ACC112 (cell line): Measurements from ENCODE around the gene FTO.
A peak's percentile ranks its signal among the peaks of the same experiment; 100 is the strongest.

ENCODE experiments used
- H2AFZ ChIP-seq: fragments of 200-600 bp; sonication (generic); one replicate; pipeline ENCODE4 v1.6.0; 2017; ENCODE audit warnings: antibody characterized with exemption, low read length; ENCODE audit not compliant: unreplicated experiment
- H3K27ac ChIP-seq: fragments of 200-600 bp; sonication (generic); 2 replicates; pipeline ENCODE4 v1.5.1; 2014; ENCODE audit warnings: low read depth, mild to moderate bottlenecking, antibody characterized with exemption, low read length, moderate library complexity
- H3K27me3 ChIP-seq: fragments of 200-600 bp; sonication (generic); 2 replicates; pipeline ENCODE4 v1.6.1; 2014; ENCODE audit warnings: mild to moderate bottlenecking, antibody characterized with exemption, low read length, moderate library complexity, mixed read lengths; ENCODE audit not compliant: insufficient read depth
- H3K36me3 ChIP-seq: fragments of 200-600 bp; sonication (generic); 2 replicates; pipeline ENCODE4 v1.6.1; 2016; ENCODE audit warnings: mild to moderate bottlenecking, antibody characterized with exemption, low read length, moderate library complexity, mixed read lengths; ENCODE audit not compliant: insufficient read depth
- H3K4me1 ChIP-seq: fragments of 200-600 bp; sonication (generic); one replicate; pipeline ENCODE4 v1.6.1; 2016; ENCODE audit warnings: low read length, mixed read lengths; ENCODE audit not compliant: insufficient read depth, unreplicated experiment, control insufficient read depth
- H3K4me3 ChIP-seq: fragments of 200-600 bp; sonication (generic); 2 replicates; pipeline ENCODE4 v1.5.1; 2014; ENCODE audit warnings: mild to moderate bottlenecking, low read depth, low read length
- H3K79me2 ChIP-seq: fragments of 200-600 bp; sonication (generic); one replicate; pipeline ENCODE4 v1.6.0; 2016; ENCODE audit warnings: low read length; ENCODE audit not compliant: control insufficient read depth, unreplicated experiment, insufficient read depth

The FTO gene

GRCh38 chr16:53980675-53981074, 276.7 kb downstream of the FTO start:
- Histone ChIP-seq H3K36me3 (no peaks in the 10 kb centered on the region), H3K27ac (no peak overlapping the region), H3K4me1 (peaks cover 8% of the 10 kb centered on the region), H2AFZ (no peak overlapping the region), H3K79me2 (no peaks in the 10 kb centered on the region), H3K4me3 (no peak overlapping the region), H3K27me3 (no peaks in the 10 kb centered on the region)

DNA sequence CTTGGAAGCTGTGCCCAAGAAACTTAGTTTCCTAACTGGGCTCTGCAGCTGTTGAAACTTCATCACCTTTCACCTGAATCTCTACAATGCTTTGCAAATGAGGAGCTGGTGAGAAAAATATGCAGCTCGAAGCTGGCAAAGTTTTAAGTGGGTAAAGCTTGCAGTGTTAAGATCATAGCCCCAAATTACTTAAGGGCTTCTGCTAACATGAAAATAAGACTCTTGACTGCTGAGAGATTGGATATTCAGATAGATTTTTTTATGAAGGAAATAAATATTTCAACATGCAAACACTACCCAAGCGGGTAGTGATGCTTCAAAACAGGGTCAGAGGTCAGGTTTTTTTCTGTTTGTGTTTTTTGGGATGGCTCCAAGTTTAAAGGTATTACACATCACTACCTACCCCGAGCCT, 278.7 kb downstream of the FTO start:
- Histone ChIP-seq H3K79me2 (no peaks in the 10 kb centered on the region), H2AFZ (no peak overlapping the region), H3K36me3 (no peaks in the 10 kb centered on the region), H3K27me3 (no peaks in the 10 kb centered on the region), H3K27ac (no peak overlapping the region), H3K4me3 (no peak overlapping the region), H3K4me1 (peaks cover 8% of the 10 kb centered on the region)

- no peak overlapping the region for H3K27ac ChIP-seq
- no peaks in the 10 kb centered on the region for H3K27me3 ChIP-seq
- no peaks in the 10 kb centered on the region for H3K79me2 ChIP-seq
- H3K36me3 ChIP-seq = no peaks in the 10 kb centered on the region
- no peak overlapping the region for H3K4me3 ChIP-seq
- H3K4me1 ChIP-seq = peaks cover 8% of the 10 kb centered on the region
- no peak overlapping the region for H2AFZ ChIP-seq
Observed at GRCh38 chr16:53984936-53985335, 281.0 kb downstream of the FTO start.

DNA sequence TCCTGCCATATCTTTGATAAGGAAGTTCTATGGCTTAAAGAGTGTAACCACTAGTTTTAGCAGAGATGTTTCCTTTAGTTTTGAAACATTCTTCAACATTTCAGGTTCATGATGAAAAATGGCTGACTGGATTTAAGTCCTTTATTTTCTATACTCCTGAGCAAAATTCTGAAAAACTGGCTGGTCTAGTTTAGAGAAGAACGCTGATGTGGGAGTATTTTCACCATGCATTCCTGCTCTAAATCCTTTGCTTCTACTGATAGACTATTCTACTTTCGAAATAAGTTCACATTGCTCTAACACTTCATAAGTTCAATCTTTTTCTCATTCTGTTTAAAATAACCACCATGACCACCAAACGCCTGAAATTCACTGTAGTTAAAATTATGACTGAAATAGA, 281.9 kb downstream of the FTO start:
- Histone ChIP-seq H3K27ac (no peak overlapping the region), H3K36me3 (no peaks in the 10 kb centered on the region), H2AFZ (no peak overlapping the region), H3K4me1 (peaks cover 8% of the 10 kb centered on the region), H3K4me3 (no peak overlapping the region), H3K79me2 (no peaks in the 10 kb centered on the region), H3K27me3 (no peaks in the 10 kb centered on the region)

DNA sequence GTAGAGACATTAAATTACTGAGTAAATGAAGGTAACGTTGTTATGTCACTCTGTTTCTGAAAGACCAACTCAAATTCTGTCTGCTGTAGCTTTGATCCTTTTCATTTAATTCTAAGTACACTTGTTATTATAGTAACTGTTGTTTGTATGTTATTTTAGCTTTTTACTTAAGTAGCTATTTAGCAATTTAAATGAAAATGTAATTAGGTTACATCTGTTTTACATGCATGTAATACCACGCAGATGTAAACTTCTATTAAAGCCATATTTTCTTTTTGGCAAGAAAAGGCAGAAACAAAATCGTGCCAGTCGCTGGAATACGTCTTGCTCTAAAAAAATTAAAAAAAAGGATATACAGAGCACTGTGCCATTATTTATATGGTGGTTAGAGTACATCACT, 282.8 kb downstream of the FTO start:
- Histone ChIP-seq H3K4me3 (no peak overlapping the region), H3K27me3 (no peaks in the 10 kb centered on the region), H3K36me3 (no peaks in the 10 kb centered on the region), H3K79me2 (no peaks in the 10 kb centered on the region), H3K27ac (no peak overlapping the region), H2AFZ (no peak overlapping the region), H3K4me1 (peaks cover 16% of the 10 kb centered on the region)

DNA sequence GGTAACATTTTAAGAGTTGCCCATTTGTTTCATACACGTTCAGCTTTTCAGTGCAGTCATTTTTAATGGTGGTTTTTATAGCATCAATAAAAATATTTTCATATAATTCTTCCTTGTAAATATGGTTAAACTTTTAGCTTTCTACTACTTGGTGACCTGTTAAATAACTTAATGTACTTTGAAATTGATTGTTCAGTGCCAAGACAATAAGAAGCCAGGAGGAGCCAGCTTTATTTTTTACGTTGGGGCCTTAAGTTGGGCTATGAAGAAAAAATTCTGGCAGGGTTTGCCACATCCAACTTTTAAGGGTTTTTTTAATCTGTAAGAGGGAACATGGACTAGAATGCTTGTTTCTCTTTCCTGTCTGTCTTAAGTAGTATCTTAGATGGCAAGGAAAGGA, 284.2 kb downstream of the FTO start:
- H3K36me3 ChIP-seq = no peaks in the 10 kb centered on the region
- H3K79me2 ChIP-seq = no peaks in the 10 kb centered on the region
- no peak overlapping the region for H3K27ac ChIP-seq
- H3K27me3 ChIP-seq = no peaks in the 10 kb centered on the region
- no peak overlapping the region for H3K4me3 ChIP-seq
- peaks cover 13% of the 10 kb centered on the region for H3K4me1 ChIP-seq
- H2AFZ ChIP-seq = no peak overlapping the region

DNA sequence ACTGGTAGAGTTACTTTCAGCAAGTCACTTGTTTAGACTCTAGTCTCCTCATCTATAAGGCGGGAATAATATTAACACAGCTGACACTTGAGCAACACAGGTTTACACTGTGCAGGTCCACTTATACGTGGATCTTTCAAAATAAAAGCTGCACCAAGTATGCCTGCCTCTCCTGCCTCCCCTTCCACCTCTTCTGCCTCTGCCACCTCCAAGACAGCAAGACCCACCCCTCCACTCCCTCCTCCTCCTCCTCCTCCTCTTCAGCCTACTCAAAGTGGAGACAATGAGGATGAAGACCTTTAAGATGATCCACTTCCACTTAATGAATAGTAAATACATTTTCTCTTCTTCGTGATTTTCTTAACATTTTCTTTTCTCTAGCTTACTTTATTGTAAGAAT, 285.6 kb downstream of the FTO start:
- Histone ChIP-seq H3K4me3 (no peak overlapping the region), H3K27me3 (no peaks in the 10 kb centered on the region), H2AFZ (no peak overlapping the region), H3K36me3 (no peaks in the 10 kb centered on the region), H3K4me1 (peaks cover 13% of the 10 kb centered on the region), H3K27ac (no peak overlapping the region), H3K79me2 (no peaks in the 10 kb centered on the region)

GRCh38 chr16:53991754-53992378, 287.9 kb downstream of the FTO start:
- peaks cover 13% of the 10 kb centered on the region for H3K4me1 ChIP-seq
- no peaks in the 10 kb centered on the region for H3K79me2 ChIP-seq
- no peaks in the 10 kb centered on the region for H3K27me3 ChIP-seq
- peak overlapping the region; percentile 52 for H2AFZ ChIP-seq
- no peak overlapping the region for H3K27ac ChIP-seq
- H3K36me3 ChIP-seq = no peaks in the 10 kb centered on the region
- H3K4me3 ChIP-seq = no peak overlapping the region

GRCh38 chr16:53995378-53995777, 291.4 kb downstream of the FTO start:
- Histone ChIP-seq H3K27ac (no peak overlapping the region), H3K4me3 (no peak overlapping the region), H3K36me3 (no peaks in the 10 kb centered on the region), H3K4me1 (peaks cover 22% of the 10 kb centered on the region), H2AFZ (no peak overlapping the region), H3K79me2 (no peaks in the 10 kb centered on the region), H3K27me3 (no peaks in the 10 kb centered on the region)

DNA sequence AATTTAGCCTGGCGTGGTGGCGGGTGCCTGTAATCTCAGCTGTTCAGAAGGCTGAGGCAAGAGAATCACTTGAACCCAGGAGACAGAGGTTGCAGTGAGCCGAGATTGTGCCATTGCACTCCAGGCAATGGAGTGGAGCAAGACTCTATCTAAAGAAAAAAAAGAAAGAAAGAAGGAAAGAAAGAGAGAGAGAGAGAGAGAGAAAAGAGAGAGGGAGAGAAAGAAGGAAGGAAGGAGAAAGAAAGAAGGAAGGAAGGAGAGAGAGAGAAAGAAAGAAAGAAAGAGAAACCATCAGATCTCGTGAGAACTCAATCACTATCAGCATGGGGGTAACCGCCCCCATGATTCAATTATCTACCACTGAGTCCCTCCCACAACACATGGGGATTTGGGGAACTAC, 293.0 kb downstream of the FTO start:
- H3K36me3 ChIP-seq = no peaks in the 10 kb centered on the region
- H3K27me3 ChIP-seq = no peaks in the 10 kb centered on the region
- no peaks in the 10 kb centered on the region for H3K79me2 ChIP-seq
- no peak overlapping the region for H2AFZ ChIP-seq
- peaks cover 11% of the 10 kb centered on the region for H3K4me1 ChIP-seq
- H3K27ac ChIP-seq = no peak overlapping the region
- no peak overlapping the region for H3K4me3 ChIP-seq

DNA sequence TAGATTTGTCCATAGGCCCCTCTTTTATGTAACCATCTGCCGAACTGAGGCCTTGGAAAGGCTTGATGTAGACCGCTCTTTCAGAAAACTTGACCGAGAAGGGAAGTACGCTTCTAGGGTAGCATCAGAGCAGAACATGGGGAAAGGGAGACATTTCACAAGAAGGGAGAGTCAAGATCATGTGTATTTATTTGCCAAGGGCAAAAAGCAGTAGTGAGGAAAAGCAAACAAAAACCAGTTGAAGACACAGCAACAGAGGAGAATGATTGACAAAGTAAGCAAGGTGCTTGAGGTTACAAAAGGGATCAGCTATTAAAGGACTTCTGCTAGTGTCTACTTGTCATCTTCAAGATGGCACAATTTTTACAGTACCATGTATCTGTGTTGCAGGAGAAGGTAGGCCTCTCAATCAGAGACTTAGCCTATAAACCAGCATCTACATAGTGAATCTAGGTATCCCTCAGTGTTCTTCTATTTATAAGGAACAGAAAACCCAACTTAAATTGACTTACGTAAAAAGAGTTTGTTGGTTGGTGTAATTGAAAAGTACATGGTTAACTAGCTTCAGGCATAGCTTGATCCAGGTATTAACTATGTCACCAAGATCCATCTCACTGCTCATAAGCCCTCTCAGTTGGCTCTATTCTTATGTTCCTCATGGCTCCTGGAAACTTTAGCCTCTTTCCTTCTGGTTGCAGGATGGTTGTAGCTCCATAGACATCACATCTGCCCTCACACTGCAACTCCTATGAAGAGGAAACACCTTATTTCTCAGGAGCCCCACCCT, 294.3 kb downstream of the FTO start:
- Histone ChIP-seq H2AFZ (no peak overlapping the region), H3K79me2 (no peaks in the 10 kb centered on the region), H3K27me3 (no peaks in the 10 kb centered on the region), H3K4me1 (peaks cover 9% of the 10 kb centered on the region), H3K4me3 (no peak overlapping the region), H3K36me3 (no peaks in the 10 kb centered on the region), H3K27ac (no peak overlapping the region)
